Epithelial cell of proximal tubule (primary cell): Measurements from ENCODE around the gene MYO1D. TPM values are rescaled to one million over a fixed set of nuclear protein-coding genes. Genes with fewer than 3 reads are reported as not detected.

Experiments
- DNase-seq: peaks from one replicate; pipeline ENCODE4 v3.0.0-alpha.2; 2011; ENCODE audit warnings: low read depth
- H3K4me3 ChIP-seq: 2 replicates; pipeline ENCODE4 v1.5.1; 2011; ENCODE audit warnings: low read depth, mild to moderate bottlenecking, low read length
- total RNA-seq: library from RNA; depleted of rRNA; stranded (reverse); fragments of >200 nt; gene quantifications from 2 replicates; pipeline ENCODE4 v1.2.3, GENCODE V29; 2015
- TF ChIP-seq, protein P1 (sequence below): conservative IDR thresholded peaks from 2 replicates; pipeline ENCODE4 v1.5.1; 2012; ENCODE audit warnings: low read depth, mild to moderate bottlenecking, low read length

MYO1D gene
- total RNA-seq, 1 donor from 2014 or later, result 54.4 TPM

DNA sequence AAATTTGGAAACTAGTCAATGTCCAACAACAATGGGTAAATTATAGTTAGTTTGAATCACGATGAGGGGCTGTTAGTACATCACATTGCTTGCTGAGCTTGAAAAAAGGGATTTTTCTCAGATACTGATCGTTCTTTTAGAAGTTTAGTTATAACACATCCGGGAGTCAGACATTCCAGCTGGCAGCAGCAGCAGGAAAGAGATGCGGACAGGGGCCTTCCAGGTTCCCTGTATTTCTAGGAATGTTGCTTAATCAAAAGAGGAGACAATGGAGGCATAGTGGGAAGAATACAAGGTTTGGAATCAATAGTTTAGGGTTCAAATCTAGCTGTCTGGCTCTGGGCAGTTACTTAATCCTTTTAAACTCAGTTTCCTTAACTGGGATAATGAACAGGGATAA is 362.3 kb downstream of the MYO1D start:
- TF ChIP-seq, protein P1, sequence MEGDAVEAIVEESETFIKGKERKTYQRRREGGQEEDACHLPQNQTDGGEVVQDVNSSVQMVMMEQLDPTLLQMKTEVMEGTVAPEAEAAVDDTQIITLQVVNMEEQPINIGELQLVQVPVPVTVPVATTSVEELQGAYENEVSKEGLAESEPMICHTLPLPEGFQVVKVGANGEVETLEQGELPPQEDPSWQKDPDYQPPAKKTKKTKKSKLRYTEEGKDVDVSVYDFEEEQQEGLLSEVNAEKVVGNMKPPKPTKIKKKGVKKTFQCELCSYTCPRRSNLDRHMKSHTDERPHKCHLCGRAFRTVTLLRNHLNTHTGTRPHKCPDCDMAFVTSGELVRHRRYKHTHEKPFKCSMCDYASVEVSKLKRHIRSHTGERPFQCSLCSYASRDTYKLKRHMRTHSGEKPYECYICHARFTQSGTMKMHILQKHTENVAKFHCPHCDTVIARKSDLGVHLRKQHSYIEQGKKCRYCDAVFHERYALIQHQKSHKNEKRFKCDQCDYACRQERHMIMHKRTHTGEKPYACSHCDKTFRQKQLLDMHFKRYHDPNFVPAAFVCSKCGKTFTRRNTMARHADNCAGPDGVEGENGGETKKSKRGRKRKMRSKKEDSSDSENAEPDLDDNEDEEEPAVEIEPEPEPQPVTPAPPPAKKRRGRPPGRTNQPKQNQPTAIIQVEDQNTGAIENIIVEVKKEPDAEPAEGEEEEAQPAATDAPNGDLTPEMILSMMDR, result no peak
- H3K4me3 ChIP-seq, result no peak overlapping the region
- DNase-seq, result no peak

DNA sequence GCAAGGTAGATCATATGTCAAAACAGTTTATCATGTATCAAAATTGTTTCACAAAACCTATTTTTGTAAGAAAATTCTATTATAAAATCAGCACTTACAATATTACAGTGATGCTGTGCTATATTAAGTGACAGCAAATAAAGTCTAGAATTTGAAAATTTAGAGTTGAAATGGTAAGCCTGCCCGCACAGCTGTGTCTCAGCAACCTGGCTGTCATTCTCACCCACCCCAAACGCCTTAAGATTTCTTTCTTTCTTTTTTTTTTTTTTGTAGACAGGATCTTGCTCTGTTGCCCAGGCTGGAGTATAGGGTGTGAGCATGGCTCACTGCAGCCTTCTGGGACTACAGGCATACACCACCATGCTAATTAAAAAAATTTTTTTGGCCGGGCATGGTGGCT is 363.3 kb downstream of the MYO1D start:
- TF ChIP-seq, protein P1, result no peak
- no peak for DNase-seq
- H3K4me3 ChIP-seq, result no peak overlapping the region

DNA sequence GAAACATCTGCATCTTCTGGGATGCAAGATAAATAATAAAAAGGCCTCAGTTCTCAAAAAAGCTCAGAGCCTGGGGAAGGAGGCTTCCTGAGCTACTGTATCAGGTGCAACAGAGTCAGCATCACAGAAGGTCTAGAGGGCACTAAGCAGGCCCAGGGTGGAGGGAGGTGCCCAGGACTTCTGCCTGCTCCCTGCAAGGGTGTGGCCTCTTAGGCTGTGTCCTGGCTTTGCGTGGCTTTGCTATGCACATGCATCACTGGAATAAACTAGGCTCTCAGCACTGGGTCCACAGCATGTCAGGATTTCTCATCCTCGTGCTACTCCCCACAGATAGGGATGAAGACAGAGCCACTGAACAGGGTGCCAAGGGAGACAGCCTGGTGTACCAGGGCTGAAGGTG is 364.6 kb downstream of the MYO1D start:
- TF ChIP-seq, protein P1, result no peak
- no peak for DNase-seq
- no peak overlapping the region for H3K4me3 ChIP-seq

DNA sequence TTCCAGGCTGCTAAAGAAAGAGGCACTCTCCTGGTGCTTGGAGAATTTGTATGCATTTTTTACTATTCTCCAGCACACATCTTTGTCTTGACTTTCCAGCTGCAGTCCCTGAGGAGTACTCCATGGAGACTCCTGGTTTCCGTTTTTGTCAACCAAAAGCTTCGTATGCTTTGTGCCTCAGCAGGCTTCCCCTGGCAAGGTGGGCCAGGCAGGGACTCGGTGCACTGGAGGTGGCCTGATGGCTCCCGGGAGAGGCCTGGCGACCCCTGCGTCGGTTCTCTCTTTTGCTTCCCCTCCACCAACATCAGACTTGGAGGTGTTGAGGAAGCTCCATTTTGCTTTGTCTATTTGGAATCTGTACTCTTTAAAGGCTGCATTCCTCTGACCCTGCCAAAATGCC is 366.5 kb downstream of the MYO1D start:
- DNase-seq, result no peak
- TF ChIP-seq, protein P1, result no peak
- H3K4me3 ChIP-seq, result no peak overlapping the region

DNA sequence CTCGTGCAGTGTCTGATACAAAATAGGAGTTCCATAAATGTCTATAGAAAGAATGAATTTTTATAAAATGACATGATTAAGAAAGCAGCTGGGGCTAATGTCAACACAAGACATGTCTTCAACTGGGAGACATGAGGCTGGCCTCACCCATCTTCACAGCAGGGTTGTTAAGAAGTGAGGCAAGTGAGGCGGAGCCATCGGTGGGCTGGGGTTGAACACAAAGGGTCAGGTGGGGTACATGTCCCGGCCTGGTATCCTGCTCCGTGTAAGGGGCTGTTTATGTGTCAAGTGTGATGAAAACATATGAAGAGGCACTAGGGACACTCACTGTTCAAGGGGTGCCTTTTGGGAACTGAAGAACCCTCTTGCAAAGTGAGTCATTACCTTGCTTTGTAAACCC is 368.0 kb downstream of the MYO1D start:
- TF ChIP-seq, protein P1, result no peak
- no peak for DNase-seq
- H3K4me3 ChIP-seq, result no peak overlapping the region

DNA sequence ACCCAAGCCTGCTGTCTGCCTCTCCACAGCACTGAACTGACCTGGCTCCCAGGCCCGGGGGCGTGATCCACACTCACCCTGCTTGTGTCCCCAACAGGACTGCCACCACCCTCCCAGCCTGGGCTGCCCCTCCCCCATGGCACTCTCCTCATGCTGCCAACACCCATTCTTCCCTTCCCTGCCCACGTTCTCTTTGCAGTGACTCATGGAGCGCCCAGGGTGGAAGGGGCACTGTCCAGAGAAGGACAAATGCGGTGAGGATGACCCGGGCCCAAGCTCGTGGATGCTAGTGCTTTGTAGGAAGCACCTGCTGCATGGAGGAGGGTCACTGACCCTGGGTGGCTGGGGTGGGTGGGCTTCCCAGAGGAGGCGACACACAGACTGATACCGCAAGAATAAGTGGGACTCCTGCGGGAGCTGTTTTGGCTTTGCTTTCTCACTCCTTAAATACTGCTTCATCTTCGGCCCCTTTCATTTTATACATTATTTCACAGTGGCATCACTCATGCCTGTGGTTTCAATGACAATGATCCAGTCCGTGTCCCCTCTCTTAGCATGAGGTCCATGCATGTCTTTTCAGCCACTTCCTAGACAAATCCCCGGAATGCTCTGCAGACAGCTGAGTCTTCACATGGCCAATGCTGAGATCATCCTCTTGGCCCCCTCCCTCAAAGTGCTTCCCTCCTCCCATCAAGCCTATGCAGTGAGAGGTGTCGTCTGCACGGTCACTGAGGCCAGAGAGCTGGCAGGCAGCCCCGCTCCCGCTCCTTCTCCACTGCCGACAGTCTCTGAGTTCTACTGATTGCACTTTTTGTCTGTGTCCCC is 372.5 kb downstream of the MYO1D start:
- TF ChIP-seq, protein P1, result no peak
- no peak for DNase-seq
- H3K4me3 ChIP-seq, result no peak overlapping the region
